Stimulated activated CD4-positive, alpha-beta T cell treated with anti-CD3 and anti-CD28 coated beads, Interleukin-1b, Interleukin-23, amount 100 ng/mL, for 1 hour (primary cell): ENCODE data around the gene C19orf12.

Experiments
- DNase-seq, 2 donors: peaks; one replicate each; pipeline ENCODE4 v3.0.0-alpha.2; 2020; ENCODE audit warnings: low read depth in 2 of 2

C19orf12 gene

GRCh38 chr19:29697523-29698261 lies 17.4 kb downstream of the C19orf12 start:
- DNase-seq: no peak

DNA sequence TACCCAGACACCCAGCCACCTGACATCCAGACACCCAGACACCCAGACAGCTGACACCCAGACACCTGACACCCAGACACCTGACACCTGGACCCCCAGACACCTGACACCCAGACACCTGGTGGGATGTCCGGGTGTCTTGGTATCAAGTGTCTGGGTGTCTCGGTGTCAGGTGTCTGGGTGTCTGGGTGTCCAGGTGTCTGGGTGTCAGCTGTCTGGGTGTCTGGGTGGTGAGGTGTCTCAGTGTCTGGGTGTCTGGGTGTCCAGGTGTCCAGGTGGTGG lies 18.6 kb downstream of the C19orf12 start:
- no peak for DNase-seq

- no peak for DNase-seq
These were observed 19.1 kb downstream of the C19orf12 start for GRCh38 chr19:29695765-29696564.

DNA sequence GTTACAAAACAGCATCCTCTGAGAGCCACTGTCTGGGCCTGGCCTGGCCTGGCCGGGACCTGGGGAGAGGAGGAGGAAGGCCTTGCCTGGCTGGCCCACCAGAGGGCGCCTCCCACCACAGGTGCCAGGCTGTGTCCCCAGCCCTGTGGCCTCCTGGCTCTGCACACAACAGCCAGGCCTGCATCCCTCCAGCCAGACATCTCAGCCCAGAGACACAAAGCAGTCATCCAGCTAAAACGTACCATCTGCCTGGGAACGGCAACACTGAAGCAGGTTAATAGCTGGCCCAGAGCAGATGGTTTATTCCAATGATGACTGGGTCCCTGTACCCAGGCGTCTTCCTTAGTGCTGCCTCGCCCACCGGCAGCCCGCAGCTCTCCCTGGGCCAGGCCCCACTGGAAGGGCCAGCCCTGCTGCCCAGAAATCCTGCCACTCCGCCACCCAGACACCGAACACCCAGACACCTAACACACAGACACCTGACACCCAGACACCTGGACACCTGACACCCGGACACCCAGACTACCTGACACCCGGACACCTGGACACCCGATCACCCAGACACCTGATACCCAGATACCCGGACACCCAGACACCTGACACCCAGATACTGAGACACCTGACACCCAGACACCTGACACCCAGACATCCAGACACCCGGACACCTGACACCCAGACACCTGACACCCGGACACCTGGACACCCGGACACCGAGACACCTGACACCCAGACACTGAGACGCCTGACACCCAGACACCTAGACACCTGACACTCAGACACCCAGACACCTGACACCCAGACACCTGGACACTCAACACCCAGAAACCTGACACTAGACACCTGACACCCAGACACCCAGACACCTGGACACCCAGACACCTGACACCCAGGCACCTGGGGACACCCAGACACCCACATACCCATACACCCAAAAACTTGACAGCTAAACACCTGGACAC lies 20.1 kb downstream of the C19orf12 start:
- peak; percentile 59 to 68 for DNase-seq

DNA sequence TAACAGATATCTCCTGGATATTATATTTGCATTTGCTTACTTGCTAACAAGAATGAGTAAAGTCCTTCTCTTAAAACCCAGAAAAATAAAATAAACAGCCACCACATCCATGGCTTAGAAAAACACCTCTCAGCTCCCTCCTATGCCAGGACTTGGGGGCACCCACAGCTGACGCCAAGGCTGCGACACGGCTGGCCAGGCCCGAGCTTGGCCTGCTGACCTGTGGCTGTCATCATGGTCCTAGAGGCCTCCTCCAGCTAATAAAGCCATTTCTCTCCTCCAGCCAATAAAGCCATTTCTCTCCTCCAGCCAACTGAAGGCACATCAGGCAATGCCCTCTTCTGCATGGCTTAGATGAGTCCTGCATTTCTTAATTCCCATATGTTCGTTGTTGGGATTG lies 20.9 kb downstream of the C19orf12 start:
- DNase-seq: no peak

- DNase-seq: no peak
These were observed 24.2 kb downstream of the C19orf12 start for GRCh38 chr19:29690842-29691241.

- no peak for DNase-seq
These were observed 26.9 kb downstream of the C19orf12 start for GRCh38 chr19:29687897-29688728.

GRCh38 chr19:29687244-29687896 lies 27.7 kb downstream of the C19orf12 start:
- no peak for DNase-seq

DNA sequence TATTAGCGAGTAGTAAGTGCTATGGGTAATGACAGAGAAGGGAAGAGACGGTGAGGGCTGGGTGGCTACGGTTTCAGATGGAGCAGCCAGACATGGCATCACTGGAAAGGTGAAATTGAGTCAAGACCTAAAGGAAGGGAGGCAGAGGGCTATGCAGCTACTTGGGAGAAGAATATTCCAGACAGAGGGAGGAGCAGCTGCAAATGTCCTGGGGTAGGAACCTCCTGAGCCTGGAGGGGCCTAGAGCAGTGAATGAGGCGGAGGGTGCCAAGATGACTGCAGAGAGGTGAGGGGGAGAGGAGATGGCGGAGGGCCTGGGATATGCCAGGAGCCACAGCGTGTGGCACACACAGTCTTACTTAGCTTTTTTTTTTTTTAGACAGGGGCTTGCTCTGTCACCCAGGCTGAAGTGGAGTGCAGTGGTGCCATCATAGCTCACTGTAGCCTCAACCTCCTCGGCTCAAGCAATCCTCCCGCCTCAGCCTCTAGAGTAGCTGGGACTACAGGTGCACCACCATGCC lies 28.7 kb downstream of the C19orf12 start:
- DNase-seq: no peak

DNA sequence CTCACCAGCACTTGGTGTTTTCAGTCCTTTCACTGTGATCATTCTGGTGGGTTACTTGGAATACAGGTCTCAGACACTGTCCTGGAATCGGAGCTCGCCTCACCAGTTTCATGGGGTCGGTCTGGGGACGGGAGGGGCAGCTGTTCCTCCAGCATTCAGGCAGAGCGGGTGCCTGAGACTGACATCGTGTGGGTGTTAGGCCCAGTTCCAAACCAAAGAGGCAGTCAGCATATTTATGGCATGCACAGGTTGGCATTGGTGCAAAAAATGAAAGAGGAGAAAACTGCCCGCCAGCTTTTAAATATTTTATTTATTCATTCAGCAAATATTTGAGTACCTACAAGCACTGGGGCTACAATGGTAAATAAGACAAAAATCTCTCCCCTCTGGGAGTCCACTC lies 29.7 kb downstream of the C19orf12 start:
- DNase-seq: no peak

DNA sequence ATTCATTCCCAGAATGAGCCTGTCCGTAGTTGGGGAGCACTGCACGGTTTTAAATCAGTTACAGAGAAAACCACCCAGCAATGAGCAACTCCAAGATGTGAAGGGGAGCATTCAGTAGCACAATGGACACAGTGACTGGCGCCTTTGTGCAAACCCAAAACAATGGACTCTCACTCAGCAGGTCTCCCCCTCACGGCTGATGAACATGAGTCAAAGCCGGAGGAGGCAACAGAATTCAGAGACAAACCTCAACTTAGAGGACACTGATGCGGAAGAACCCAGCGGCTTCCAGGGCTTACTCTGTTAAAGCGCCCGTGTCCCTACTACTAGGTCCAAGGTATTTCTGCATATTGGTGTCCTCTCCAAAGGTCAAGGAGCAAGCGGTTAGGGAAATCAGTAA lies 32.1 kb downstream of the C19orf12 start:
- no peak for DNase-seq

DNA sequence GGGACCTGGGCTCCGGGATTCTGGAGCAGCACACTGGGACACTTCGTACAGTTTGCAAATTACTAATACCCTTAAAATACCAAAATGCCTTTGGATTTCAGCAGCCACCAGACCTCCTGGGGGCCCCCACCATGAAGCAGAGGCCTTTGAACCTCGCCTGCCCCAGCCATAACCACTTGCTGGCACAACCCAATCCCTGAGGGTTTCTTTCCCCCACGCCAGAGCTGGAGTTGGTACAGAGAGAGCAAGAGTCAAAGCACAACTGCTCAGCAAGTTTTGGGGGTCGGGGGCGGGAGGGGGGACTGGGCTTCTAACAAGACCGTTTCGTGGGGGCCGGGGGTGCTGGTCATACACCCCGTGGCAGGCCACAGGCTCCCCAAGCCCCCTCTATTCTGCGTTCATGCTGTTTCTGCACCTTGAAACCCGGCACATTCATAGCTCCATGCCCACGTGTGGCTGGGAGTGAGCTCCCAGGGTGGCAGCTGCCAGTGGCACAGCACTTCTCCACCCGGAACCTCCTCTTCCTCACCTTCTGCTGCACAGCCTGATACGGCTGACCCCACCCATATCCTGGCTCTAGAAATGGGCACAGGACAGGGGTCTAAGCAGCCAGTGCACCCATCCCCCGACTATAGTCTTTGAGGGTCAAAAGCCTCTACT lies 32.7 kb downstream of the C19orf12 start:
- DNase-seq: no peak

DNA sequence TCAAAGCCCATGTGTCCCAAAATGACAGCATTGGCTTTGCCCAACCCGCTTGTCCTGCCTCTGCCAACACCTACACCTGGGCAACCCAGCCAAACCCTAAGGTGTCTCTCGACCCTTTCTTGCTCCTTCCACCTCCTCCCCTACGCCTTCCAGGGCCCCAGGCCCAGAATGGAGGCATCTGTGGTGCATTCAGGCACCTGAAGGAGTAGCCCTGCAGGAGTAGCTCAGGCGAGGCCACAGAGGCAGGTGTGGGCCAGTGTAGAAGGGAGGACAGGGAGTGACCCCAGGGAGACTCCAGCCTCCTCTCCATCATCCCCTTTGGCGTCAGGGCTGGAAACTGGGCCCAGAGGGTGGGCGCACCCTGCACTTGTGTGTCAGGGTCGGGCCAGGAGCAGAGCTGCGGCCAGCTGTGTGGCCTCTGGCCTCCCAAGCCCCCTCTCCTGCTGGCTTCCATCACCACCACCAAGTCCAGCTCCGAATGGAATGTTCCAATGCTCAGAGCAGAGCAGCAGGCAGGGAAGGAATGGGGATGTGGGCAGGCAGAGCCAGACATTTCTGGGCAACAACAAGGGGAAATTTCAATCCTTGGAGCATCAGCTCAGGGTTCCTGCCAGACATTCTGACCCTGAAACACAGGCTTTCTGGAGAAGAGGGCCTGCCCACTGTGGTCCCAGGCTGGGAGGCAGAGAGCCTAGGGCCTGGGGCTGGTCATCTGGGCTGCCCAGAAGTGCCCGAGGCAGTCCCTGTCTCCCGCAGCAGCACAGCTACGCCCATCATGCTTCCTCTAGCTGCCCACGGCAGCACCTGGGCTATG lies 33.4 kb downstream of the C19orf12 start:
- DNase-seq: no peak

DNA sequence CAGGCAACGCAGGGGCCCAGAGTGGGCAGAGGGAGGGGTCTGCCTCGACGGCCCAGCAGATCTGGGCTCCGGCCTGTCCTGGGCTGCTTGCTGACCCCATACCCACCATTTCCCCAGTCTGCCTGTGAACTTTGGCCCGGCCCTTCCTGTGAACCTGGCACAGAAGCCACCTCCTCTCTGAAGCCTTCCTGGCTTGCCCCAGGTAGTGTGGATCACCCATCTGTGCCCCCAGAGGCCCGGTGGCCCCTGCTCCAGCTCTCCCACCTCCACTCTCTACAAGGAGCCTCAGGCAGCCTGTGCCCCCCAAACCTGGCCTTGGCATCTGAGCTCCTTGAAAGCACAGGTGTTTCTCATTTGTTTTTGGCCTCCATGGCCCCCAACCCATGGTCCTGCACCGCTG lies 34.1 kb downstream of the C19orf12 start:
- DNase-seq: no peak

- DNase-seq: peak; percentile 44 to 56
These were observed 34.6 kb downstream of the C19orf12 start for GRCh38 chr19:29680447-29680846.

- no peak for DNase-seq
These were observed 35.4 kb downstream of the C19orf12 start for GRCh38 chr19:29679598-29680210.

- DNase-seq: no peak
These were observed 36.5 kb downstream of the C19orf12 start for GRCh38 chr19:29678484-29679106.
